GM19043 (cell line): Measurements from ENCODE around the gene CRELD2.
A peak's percentile ranks its signal among the peaks of the same experiment; 100 is the strongest.

Experiments
- ATAC-seq: cut with Tn5 transposase; IDR thresholded peaks from one replicate; pipeline ENCODE4 v1.9.1; 2021; ENCODE audit warnings: low read depth; ENCODE audit not compliant: unreplicated experiment

Gene CRELD2, protein sequence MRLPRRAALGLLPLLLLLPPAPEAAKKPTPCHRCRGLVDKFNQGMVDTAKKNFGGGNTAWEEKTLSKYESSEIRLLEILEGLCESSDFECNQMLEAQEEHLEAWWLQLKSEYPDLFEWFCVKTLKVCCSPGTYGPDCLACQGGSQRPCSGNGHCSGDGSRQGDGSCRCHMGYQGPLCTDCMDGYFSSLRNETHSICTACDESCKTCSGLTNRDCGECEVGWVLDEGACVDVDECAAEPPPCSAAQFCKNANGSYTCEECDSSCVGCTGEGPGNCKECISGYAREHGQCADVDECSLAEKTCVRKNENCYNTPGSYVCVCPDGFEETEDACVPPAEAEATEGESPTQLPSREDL

GRCh38 chr22:49917974-49918910 lies at the start of gene CRELD2, which contains the start of gene ALG12:
TSS of gene CRELD2 (plus strand) at chr22:49918634. CDS start at chr22:49918770, 136 bp downstream.
TSS of gene ALG12 (minus strand) at chr22:49918438. CDS start at chr22:49913765, 4,673 bp downstream.
- peak; percentile 88 for ATAC-seq

DNA sequence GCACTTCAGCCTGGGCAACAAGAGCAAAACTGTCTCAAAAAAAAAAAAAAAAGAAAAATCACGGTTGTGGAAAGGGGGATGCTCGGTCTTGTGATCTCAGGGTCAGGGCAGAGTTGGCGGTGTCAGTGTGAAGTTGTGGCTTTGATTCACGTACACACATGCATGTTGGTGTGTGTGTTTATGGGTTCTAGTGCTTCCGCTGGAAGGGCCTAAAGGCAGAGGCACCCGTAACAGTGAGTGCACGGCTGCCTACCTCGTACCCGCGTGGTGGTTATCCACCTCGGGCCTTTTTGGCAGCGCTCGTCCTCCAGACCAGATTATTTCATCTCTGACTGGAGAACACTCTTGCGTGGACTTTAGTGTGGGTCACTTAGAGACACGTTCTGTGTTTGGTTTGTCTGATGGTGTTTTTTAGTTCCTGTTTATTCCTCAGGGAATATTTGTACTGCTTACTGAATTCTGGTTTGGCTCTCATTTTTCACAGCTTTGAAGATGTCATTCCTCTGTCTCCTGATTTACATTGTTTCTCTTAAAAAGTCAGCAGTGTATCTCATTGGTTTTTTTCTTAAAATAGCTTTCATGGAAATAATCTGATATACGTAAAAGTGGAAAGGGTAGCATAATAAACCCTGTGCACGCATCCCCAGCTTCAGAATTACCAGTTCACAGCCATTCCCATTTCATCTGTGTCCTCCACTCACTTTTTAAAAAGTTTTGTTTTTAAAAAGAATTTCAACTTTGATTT lies 49.2 kb upstream of the CRELD2 start:
- no peak for ATAC-seq

DNA sequence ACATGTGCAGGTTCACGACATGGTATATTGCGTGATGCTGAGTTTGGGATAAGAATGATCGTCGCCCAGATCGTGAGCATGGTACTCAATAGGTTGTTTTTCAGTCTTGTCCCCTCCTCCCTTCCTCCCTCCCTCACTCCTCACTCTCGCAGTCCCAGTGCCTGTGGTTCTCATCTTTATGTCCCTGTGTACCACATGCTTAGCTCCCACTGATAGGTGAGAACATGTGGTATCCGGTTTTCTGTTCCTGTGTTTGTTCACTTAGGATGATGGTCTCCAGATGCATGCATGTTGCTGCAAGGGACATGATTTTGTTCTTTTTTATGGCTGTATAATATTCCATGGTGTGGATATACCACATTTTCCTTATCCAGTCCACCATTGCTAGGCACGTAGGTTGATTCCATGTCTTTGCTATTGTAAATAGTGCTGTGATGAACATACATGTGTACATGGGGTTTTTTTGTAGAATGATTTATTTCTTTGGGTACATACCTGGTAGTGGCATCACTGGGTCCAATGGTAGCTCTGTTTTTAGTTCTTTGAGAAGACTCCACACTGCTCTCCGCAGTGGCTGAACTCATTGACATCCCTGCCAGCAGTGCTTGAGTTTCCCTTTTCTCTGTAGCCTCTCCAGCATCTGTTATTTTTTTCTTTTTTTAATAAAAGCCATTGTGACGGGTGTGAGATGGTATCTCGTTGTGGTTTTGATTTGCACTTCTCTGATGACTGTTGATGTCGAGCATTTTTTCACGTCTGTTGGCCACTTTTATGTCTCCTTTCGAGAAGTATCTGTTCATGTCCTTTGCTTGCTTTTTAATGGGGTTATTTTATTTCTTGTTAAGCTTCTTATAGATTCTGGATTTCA lies 48.4 kb upstream of the CRELD2 start:
- no peak for ATAC-seq

DNA sequence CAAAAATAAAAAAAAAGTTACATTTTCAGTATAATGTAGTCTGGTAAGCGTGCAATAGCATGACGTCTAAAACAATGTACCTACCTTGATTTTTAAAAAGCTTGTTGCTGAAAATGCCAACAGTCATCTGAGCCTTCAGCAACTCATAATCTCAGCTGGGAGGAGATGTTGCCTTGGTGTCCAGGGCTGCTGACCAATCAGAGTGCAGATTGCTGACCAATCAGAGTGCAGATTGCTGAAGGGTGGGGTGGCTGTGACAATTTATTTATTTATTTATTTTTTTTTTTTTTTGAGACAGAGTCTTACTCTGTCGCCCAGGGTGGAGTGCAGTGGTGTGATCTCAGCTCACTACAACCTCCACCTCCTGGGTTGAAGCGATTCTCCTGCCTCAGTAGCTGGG lies 47.0 kb upstream of the CRELD2 start:
- ATAC-seq = no peak

GRCh38 chr22:49872347-49872746 lies 46.1 kb upstream of the CRELD2 start:
- ATAC-seq = no peak

DNA sequence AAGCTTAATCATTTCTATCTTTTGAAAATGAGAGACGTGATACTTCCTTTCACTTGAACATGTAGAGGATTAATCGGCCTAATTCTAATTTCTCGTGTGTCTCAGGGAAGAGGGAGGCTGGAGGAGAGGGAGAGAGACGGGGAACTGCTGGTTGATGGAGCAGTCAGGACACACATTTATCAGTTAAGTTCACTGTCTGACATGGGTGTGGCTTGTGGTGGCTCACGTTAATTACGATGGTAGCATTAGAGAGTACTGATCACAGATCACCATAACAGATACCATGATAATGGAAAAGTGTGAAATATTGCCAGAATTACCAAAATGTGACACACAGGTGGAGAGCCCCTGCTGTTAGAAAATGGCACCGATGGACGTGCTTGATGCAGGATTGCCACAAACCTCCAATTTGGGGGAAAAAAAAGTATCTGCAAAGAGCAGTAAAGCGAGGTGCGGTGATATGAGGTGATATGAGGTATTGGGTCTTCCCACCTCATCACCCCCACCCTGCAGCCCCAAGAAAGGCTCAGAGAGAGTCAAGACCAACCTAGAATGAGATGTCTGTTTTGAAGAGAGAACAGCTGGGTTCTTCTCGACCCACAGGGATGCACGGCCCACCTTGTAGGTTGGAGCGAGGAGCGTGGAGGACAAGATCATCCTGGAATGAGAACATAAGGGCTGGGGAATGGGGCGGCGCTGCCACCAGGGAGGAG lies 45.0 kb upstream of the CRELD2 start:
- ATAC-seq = no peak

DNA sequence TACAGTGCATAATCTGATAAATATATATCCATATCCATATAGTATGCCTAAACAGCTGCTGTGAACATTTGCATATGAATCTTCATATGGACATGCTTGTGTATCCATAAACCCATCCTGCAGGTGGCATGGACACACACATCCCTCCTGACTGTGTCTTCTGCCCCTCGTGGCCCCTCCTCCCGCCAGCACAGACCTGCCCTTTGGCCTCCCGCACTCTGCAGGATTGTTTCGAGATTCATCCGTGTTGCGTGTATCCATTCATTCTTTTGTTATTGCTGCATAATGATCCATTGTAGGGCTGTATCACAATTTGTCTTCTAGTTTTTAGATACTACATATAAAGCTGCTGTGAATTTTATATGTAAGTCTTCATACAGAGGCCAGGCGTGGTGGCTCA lies 40.8 kb upstream of the CRELD2 start:
- no peak for ATAC-seq

- no peak for ATAC-seq
These were observed 40.2 kb upstream of the CRELD2 start for GRCh38 chr22:49878206-49878605.

DNA sequence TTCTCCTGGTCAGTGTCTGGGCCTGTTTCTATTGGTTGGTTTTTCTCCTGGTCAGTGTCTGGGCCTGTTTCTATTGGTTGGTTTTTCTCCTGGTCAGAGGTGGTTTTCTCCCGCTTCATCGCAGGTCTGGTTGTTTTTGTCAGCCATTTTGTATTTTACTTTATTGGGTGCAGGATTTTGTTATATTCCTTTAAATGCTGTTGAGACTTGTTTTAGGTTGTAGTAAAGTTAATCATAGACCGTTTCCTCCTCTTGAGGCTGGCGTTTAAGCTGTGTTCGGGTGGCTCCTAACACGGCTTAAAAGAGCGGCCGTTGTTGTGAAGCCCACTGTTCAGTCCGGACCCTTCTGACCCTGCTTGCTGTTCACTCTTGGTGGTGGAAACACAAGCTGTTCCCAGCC lies 38.6 kb upstream of the CRELD2 start:
- no peak for ATAC-seq

- no peak for ATAC-seq
These were observed 38.2 kb upstream of the CRELD2 start for GRCh38 chr22:49880281-49880680.

DNA sequence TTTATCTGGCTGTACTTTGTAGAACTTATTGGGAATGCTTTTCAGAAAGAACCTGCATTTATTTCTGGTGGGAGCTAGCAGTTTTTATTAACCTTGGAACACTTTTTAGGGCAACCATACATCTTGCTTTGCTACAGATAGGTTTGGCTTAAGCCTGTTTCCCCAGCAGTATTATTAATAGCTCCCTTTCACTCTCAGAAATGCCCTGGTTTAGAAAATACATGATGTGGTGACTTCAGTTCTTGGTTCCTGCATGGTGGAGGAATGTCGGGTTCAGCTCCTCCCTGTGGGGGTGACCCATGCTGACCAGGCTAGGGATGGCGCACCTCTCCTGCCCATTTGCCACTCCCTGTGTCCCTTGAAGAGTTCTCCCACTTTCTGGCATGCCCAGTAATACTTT lies 36.6 kb upstream of the CRELD2 start:
- ATAC-seq = no peak

- ATAC-seq = no peak
These were observed 35.7 kb upstream of the CRELD2 start for GRCh38 chr22:49882519-49883293.

DNA sequence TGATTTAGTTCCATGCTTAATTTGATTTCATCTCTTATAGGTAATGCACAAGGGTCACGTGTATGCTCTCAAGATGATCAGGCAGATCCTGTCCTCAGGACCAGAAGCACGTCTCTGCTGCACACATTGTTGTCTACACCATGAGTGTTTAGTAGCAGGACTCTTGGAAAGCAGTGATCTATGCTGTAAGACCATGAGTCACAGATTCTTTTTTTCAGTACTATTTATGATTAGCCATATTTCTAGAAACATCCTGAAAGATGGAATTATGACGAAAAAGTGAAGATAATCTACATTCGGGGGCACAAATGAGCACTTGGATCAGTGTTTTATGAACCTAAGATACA lies 35.2 kb upstream of the CRELD2 start:
- ATAC-seq = no peak

- ATAC-seq = no peak
These were observed 34.4 kb upstream of the CRELD2 start for GRCh38 chr22:49884075-49884474.

DNA sequence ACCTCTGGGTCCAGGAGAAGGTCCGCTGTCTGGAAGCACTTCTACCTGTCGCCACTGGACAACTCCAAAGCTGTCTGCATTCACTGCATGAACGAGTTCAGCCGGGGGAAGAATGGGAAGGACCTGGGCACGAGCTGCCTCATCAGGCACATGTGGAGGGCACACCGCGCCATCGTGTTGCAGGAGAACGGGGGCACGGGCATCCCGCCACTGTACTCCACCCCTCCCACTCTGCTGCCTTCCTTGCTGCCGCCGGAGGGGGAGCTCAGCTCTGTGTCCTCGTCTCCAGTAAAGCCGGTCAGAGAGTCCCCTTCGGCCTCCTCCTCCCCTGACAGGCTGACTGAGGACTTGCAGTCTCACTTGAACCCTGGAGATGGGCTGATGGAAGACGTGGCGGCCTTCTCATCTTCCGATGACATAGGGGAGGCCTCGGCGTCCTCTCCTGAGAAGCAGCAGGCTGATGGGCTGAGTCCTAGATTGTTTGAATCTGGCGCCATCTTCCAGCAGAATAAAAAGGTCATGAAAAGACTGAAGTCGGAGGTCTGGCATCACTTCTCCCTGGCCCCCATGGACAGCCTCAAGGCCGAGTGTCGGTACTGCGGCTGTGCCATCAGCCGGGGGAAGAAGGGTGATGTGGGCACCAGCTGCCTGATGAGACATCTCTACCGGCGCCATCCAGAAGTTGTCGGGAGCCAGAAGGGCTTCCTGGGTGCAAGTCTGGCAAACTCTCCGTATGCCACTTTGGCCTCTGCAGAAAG lies 33.8 kb upstream of the CRELD2 start:
- ATAC-seq = no peak

DNA sequence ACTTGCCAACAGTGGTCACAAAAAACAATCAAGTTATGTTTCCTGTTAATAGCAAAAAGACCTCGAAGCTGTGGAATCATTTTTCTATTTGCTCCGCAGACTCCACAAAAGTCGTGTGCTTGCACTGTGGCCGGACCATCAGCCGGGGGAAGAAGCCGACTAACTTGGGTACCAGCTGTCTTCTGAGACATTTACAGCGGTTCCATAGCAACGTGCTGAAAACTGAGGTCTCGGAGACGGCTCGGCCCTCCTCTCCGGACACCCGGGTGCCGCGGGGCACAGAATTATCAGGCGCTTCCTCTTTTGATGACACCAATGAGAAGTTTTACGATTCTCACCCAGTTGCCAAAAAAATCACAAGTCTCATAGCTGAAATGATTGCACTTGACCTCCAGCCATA lies 33.2 kb upstream of the CRELD2 start:
- no peak for ATAC-seq

- ATAC-seq = no peak
These were observed 32.6 kb upstream of the CRELD2 start for GRCh38 chr22:49885881-49886280.
